K562 (cell line): ENCODE data around the gene SETX. TPM values are rescaled to one million over a fixed set of nuclear protein-coding genes. Genes with fewer than 3 reads are reported as not detected.

Source experiments
- ATAC-seq: fragments of 200-7000 bp; cut with Tn5 transposase; 3 replicates; pipeline ENCODE4 v1.9.1; 2020; ENCODE audit warnings: moderate library complexity
- BruUV-seq: library from RNA; stranded (reverse); fragments of 400-500 nt; replicated peaks from 2 replicates; lab custom pipeline; 2021; lab: Mats Ljungman, UMichigan
- CTCF ChIA-PET: fragments of 300-600 bp; formaldehyde crosslinking; extraction: SDS; loops from one replicate; lab custom pipeline; 2021; ENCODE audit warnings: low intra/inter-chr PET ratio; lab: Yijun Ruan, JAX
- POLR2A ChIA-PET: fragments of 300-600, 350-650 bp; sonication (Branson Sonifier 250); formaldehyde crosslinking; extraction: SDS; loops from one replicate; lab custom pipeline; 2021; ENCODE audit warnings: antibody characterized with exemption, inconsistent platforms; lab: Yijun Ruan, JAX
- DNase-seq, 4 experiments: peaks; one replicate each; pipeline versions ENCODE4 v3.0.0 to v3.0.0-alpha.2; 2011 to 2018; ENCODE audit warnings: low spot score in 3 of 4, mixed read lengths in 3 of 4; ENCODE audit errors: extremely low read depth in 1 of 4
- FAIRE-seq: peaks from 2 replicates; lab custom pipeline; 2011; peaks lifted over from hg19 to GRCh38; lab: Jason Lieb, UNC
- H2AFZ ChIP-seq: 2 replicates; pipeline ENCODE4 v1.6.0; 2011; ENCODE audit warnings: low read depth, low read length, control low read depth, inconsistent platforms
- H3K27ac ChIP-seq: fragments of 200-600 bp; 3 replicates; pipeline ENCODE4 v1.8.0; 2011; ENCODE audit warnings: low read depth, mild to moderate bottlenecking, control low read depth, inconsistent platforms, low read length, moderate library complexity, mixed read lengths; ENCODE audit errors: extremely low read depth
- H3K27me3 ChIP-seq, 2 experiments: fragments of 300-600 bp in 1 of 2; 2 replicates in 1 of 2; 3 replicates in 1 of 2; pipeline versions ENCODE4 v1.6.0 to v1.8.0; 2011; ENCODE audit warnings: inconsistent platforms in 2 of 2, low read length in 2 of 2, mild to moderate bottlenecking in 1 of 2, mixed read lengths in 1 of 2, moderate library complexity in 1 of 2; ENCODE audit not compliant: control insufficient read depth in 2 of 2, insufficient read depth in 2 of 2
- H3K36me3 ChIP-seq: fragments of 300-600 bp; 3 replicates; pipeline ENCODE4 v1.8.0; 2011; ENCODE audit warnings: mild to moderate bottlenecking, low read length, inconsistent platforms; ENCODE audit not compliant: control insufficient read depth, insufficient read depth
- H3K4me1 ChIP-seq, 2 experiments: fragments of 200-600 bp in 1 of 2; replicated peaks in 1 of 2; 2 replicates in 1 of 2; 3 replicates in 1 of 2; pipeline versions ENCODE4 v1.5.1 to v1.8.0; 2011; ENCODE audit warnings: inconsistent platforms in 2 of 2, low read length in 2 of 2, mild to moderate bottlenecking in 1 of 2, mixed read lengths in 1 of 2, moderate library complexity in 1 of 2; ENCODE audit not compliant: control insufficient read depth in 2 of 2, insufficient read depth in 2 of 2
- H3K4me2 ChIP-seq: 2 replicates; pipeline ENCODE4 v1.6.1; 2011; ENCODE audit warnings: low read length, control low read depth, inconsistent platforms, mixed read lengths; ENCODE audit not compliant: insufficient read depth
- H3K4me3 ChIP-seq: fragments of 200-600 bp; sonication (generic), shearing (Covaris generic); 2 replicates; pipeline ENCODE4 v1.5.1; 2016; ENCODE audit warnings: control low read depth, inconsistent platforms
- H3K79me2 ChIP-seq: fragments of 200-600 bp; 3 replicates; pipeline ENCODE4 v1.8.0; 2011; ENCODE audit warnings: low read length, inconsistent platforms; ENCODE audit not compliant: control insufficient read depth, insufficient read depth
- H3K9ac ChIP-seq, 2 experiments: 2 replicates each; pipeline versions ENCODE4 v1.6.0 to v1.6.1; 2011; ENCODE audit warnings: low read depth in 2 of 2, low read length in 2 of 2, control low read depth in 1 of 2, inconsistent platforms in 1 of 2, mild to moderate bottlenecking in 1 of 2, mixed read lengths in 1 of 2; ENCODE audit not compliant: insufficient read depth in 1 of 2
- H3K9me1 ChIP-seq: one replicate; pipeline ENCODE4 v1.6.0; 2011; ENCODE audit warnings: inconsistent platforms, mild to moderate bottlenecking, low read length, moderate library complexity; ENCODE audit not compliant: control insufficient read depth, insufficient read depth
- H3K9me3 ChIP-seq: replicated peaks from 2 replicates; pipeline ENCODE4 v1.5.1; 2011; ENCODE audit warnings: low read depth, low read length, inconsistent platforms; ENCODE audit not compliant: control insufficient read depth, insufficient read depth
- H4K20me1 ChIP-seq: replicated peaks from 2 replicates; pipeline ENCODE4 v1.6.1; 2011; ENCODE audit warnings: low read length, inconsistent platforms, mixed read lengths; ENCODE audit not compliant: control insufficient read depth, insufficient read depth
- BRD9 ChIP-seq: fragments of 450-650 bp; IDR thresholded peaks from 2 replicates; pipeline ENCODE4 v1.6.1; 2018; ENCODE audit warnings: low read depth; ENCODE audit not compliant: partially characterized antibody
- CBFA2T3 ChIP-seq: fragments of 450-650 bp; IDR thresholded peaks from 2 replicates; pipeline ENCODE4 v1.6.1; 2017
- CHCHD3 ChIP-seq: fragments of 250-450 bp; sonication (Bioruptor Pico); IDR thresholded peaks from 2 replicates; pipeline ENCODE4 v2.1.2; 2022; ENCODE audit warnings: mild to moderate bottlenecking
- ELF1 ChIP-seq: fragments of 200-800 bp; sonication (Bioruptor generic); IDR thresholded peaks from 2 replicates; pipeline ENCODE4 v1.6.1; 2016; ENCODE audit warnings: missing genetic modification characterization, missing compliant biosample characterization
- MBD2 ChIP-seq: sonication (generic); IDR thresholded peaks from 2 replicates; pipeline ENCODE4 v1.6.1; 2016; ENCODE audit warnings: low read depth, borderline replicate concordance
- ZFPM2 ChIP-seq: fragments of 250-450 bp; sonication (Bioruptor Pico); IDR thresholded peaks from 2 replicates; pipeline ENCODE4 v1.5.1; 2022; ENCODE audit warnings: mild to moderate bottlenecking
- ZNF3 ChIP-seq: fragments of 250-450 bp; sonication (Bioruptor Pico); IDR thresholded peaks from 2 replicates; pipeline ENCODE4 v1.5.0; 2021; ENCODE audit warnings: mild to moderate bottlenecking, moderate library complexity
- whole genome bisulfite sequencing: fragments of 100-300 bp; shearing (Covaris generic); methylation state at CpG from one replicate; pipeline ENCODE4 v1.1.6; 2016; ENCODE audit warnings: low coverage, mixed read lengths; ENCODE audit not compliant: insufficient coverage; ENCODE audit errors: missing lambda C conversion rate; 5-methylcytosine and 5-hydroxymethylcytosine counted together
- in situ Hi-C: fragments of 300-500 bp; cut with MboI; formaldehyde crosslinking; loops from 4 replicates; pipeline ENCODE4 v1.15.0; 2018; ENCODE audit warnings: inconsistent platforms, mixed read lengths
- intact Hi-C: fragments of 100-400 bp; cut with micrococcal nuclease; formaldehyde crosslinking; loops from 2 replicates; pipeline ENCODE4 v1.14.2; 2022
- polyA plus RNA-seq, 8 experiments: library from polyadenylated mRNA; depleted of rRNA in 4 of 8; stranded (reverse) in 5 of 8; unstranded in 3 of 8; fragments of >200 nt; fragmentation: Nextera tagmentation in 2 of 8; fragmentation: Illumina TruSeq in 1 of 8; extraction: Ambion mirVana in 2 of 8; extraction: Trizol in 1 of 8; gene quantifications; 2 replicates each; pipeline versions ENCODE4 v1.2.1 to v1.2.3, GENCODE V29; 2011 to 2014; ENCODE audit warnings: inconsistent platforms in 1 of 8, missing spikeins in 1 of 8
- total RNA-seq, 7 experiments: library from RNA; depleted of rRNA in 6 of 7; stranded (reverse); fragments of >200 nt in 6 of 7; fragmentation: Illumina TruSeq in 2 of 7; extraction: Trizol in 2 of 7; gene quantifications; 2 replicates each; pipeline versions ENCODE4 v1.2.1 to v1.2.3, GENCODE V29; 2011 to 2021; ENCODE audit warnings: low replicate concordance in 1 of 7
- TF ChIP-seq, protein P1 (sequence below), 2 experiments: fragments of 200-800 bp in 1 of 2; sonication (Bioruptor generic) in 1 of 2; sonication (generic) in 1 of 2; formaldehyde crosslinking in 1 of 2; IDR thresholded peaks in 1 of 2; conservative IDR thresholded peaks in 1 of 2; 2 replicates each; pipeline versions ENCODE4 v1.5.0 to v1.6.1; 2016 to 2020; ENCODE audit warnings: missing compliant biosample characterization in 1 of 2, missing genetic modification characterization in 1 of 2, missing genetic modification reagents in 1 of 2
- TF ChIP-seq, protein P2 (sequence below): fragments of 250-450 bp; sonication (Bioruptor Pico); IDR thresholded peaks from 2 replicates; pipeline ENCODE4 v1.4.0; 2020
- TF ChIP-seq, protein P3 (sequence below): sonication (generic); IDR thresholded peaks from 2 replicates; pipeline ENCODE4 v1.6.1; 2016
- TF ChIP-seq, protein P4 (sequence below): fragments of 450-650 bp; IDR thresholded peaks from 2 replicates; pipeline ENCODE4 v1.6.1; 2016; ENCODE audit warnings: low read depth

Gene SETX
- total and polyA plus RNA-seq, 9 of the 15 experiments (the other 6 are each of a cell fraction or from before 2014, with no cell fraction given) = 8.7 to 45.7 (median 28.7) TPM

DNA sequence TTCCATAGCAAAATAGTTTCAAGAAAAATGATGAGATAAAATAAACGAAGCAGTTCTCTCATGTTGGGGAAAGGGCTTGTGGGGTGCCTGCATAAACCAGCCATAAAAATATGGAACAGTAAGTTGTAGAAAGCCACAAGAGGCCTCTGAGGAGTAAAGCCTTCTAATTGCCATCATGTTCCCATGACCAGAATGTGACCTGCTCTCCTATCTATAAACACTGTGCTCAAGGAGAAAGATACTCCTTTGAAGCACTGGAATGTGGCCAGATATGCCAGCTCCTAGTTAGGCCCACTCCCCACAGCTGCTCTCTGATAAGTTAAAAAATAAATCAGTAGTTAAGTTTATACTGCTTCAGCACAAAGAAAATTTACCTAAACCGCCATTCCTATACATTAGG, 65.8 kb downstream of the SETX start:
- Histone ChIP-seq H2AFZ (no peak overlapping the region), H3K4me3 (no peak overlapping the region), H3K9me3 (no peaks in the 10 kb centered on the region), H3K4me1 (peaks cover 0 to 3% of the 10 kb centered on the region in 2 experiments; a peak in 1 of 5 replicates), H3K27ac (no peak overlapping the region), H3K4me2 (no peak overlapping the region), H3K9me1 (no peaks in the 10 kb centered on the region), H3K36me3 (peaks cover 64% of the 10 kb centered on the region), H3K79me2 (no peaks in the 10 kb centered on the region), H3K27me3 (no peaks in the 10 kb centered on the region), H3K9ac (no peak overlapping the region), H4K20me1 (no peaks in the 10 kb centered on the region; the same call in 1 of the 2 replicates)
- WGBS = 46% methylated on average over 2 of the region's 2 CpGs
- ChIA-PET CTCF (no interaction called here), POLR2A (interaction anchor here (1.0 kb wide), 1 partner anchor 42 kb away, joined by 3 read pairs; no protein-coding TSS in a partner anchor)
- no TSS peak for BruUV-seq
- ATAC-seq = 0 out of 3 replicates have a peak, but pooled peaks have one; percentile 29
- intact Hi-C loops (no loop called here), in situ Hi-C loops (no loop called here)
- peak in 1 of 4 experiments; percentile 58 for DNase-seq
- FAIRE-seq = peak; percentile 29
- TF ChIP-seq, protein P1, sequence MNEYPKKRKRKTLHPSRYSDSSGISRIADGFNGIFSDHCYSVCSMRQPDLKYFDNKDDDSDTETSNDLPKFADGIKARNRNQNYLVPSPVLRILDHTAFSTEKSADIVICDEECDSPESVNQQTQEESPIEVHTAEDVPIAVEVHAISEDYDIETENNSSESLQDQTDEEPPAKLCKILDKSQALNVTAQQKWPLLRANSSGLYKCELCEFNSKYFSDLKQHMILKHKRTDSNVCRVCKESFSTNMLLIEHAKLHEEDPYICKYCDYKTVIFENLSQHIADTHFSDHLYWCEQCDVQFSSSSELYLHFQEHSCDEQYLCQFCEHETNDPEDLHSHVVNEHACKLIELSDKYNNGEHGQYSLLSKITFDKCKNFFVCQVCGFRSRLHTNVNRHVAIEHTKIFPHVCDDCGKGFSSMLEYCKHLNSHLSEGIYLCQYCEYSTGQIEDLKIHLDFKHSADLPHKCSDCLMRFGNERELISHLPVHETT (CRISPR knock-in tag; conservative IDR thresholded peaks at IDR 0.05 in 1 of 2, IDR thresholded peaks at IDR 0.05 in 1 of 2) = no peak
- TF ChIP-seq, protein P2, sequence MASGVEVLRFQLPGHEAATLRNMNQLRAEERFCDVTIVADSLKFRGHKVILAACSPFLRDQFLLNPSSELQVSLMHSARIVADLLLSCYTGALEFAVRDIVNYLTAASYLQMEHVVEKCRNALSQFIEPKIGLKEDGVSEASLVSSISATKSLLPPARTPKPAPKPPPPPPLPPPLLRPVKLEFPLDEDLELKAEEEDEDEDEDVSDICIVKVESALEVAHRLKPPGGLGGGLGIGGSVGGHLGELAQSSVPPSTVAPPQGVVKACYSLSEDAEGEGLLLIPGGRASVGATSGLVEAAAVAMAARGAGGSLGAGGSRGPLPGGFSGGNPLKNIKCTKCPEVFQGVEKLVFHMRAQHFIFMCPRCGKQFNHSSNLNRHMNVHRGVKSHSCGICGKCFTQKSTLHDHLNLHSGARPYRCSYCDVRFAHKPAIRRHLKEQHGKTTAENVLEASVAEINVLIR (CRISPR knock-in tag) = no peak
- TF ChIP-seq, protein P3, sequence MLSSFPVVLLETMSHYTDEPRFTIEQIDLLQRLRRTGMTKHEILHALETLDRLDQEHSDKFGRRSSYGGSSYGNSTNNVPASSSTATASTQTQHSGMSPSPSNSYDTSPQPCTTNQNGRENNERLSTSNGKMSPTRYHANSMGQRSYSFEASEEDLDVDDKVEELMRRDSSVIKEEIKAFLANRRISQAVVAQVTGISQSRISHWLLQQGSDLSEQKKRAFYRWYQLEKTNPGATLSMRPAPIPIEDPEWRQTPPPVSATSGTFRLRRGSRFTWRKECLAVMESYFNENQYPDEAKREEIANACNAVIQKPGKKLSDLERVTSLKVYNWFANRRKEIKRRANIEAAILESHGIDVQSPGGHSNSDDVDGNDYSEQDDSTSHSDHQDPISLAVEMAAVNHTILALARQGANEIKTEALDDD = peak; percentile 15; the same call in 1 of the 2 replicates
- TF ChIP-seq CHCHD3 (CRISPR knock-in tag) (no peak), ELF1 (tag) (no peak), MBD2 (no peak), ZNF3 (CRISPR knock-in tag) (no peak), BRD9 (no peak), ZFPM2 (CRISPR knock-in tag) (no peak), CBFA2T3 (0 out of 2 replicates have a peak, but pooled peaks have one; percentile 26)
- TF ChIP-seq, protein P4, sequence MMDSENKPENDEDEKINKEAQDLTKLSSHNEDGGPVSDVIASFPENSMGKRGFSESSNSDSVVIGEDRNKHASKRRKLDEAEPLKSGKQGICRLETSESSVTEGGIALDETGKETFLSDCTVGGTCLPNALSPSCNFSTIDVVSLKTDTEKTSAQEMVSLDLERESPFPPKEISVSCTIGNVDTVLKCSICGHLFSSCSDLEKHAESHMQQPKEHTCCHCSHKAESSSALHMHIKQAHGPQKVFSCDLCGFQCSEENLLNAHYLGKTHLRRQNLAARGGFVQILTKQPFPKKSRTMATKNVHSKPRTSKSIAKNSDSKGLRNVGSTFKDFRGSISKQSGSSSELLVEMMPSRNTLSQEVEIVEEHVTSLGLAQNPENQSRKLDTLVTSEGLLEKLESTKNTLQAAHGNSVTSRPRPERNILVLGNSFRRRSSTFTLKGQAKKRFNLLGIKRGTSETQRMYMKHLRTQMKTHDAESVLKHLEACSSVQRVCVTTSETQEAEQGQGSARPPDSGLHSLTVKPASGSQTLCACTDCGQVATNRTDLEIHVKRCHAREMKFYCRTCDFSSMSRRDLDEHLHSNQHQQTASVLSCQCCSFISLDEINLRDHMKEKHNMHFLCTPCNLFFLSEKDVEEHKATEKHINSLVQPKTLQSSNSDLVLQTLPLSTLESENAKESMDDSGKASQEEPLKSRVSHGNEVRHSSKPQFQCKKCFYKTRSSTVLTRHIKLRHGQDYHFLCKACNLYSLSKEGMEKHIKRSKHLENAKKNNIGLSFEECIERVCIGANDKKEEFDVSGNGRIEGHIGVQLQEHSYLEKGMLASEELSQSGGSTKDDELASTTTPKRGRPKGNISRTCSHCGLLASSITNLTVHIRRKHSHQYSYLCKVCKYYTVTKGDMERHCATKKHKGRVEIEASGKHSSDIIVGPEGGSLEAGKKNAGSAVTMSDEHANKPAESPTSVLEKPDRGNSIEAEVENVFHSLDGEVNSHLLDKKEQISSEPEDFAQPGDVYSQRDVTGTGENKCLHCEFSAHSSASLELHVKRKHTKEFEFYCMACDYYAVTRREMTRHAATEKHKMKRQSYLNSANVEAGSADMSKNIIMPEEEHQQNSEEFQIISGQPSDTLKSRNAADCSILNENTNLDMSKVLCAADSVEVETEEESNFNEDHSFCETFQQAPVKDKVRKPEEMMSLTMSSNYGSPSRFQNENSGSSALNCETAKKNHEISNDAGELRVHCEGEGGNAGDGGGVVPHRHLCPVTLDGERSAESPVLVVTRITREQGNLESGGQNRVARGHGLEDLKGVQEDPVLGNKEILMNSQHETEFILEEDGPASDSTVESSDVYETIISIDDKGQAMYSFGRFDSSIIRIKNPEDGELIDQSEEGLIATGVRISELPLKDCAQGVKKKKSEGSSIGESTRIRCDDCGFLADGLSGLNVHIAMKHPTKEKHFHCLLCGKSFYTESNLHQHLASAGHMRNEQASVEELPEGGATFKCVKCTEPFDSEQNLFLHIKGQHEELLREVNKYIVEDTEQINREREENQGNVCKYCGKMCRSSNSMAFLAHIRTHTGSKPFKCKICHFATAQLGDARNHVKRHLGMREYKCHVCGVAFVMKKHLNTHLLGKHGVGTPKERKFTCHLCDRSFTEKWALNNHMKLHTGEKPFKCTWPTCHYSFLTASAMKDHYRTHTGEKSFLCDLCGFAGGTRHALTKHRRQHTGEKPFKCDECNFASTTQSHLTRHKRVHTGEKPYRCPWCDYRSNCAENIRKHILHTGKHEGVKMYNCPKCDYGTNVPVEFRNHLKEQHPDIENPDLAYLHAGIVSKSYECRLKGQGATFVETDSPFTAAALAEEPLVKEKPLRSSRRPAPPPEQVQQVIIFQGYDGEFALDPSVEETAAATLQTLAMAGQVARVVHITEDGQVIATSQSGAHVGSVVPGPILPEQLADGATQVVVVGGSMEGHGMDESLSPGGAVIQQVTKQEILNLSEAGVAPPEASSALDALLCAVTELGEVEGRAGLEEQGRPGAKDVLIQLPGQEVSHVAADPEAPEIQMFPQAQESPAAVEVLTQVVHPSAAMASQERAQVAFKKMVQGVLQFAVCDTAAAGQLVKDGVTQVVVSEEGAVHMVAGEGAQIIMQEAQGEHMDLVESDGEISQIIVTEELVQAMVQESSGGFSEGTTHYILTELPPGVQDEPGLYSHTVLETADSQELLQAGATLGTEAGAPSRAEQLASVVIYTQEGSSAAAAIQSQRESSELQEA = no peak
